Activated T-helper 2 cell treated with anti-CD3 and anti-CD28 coated beads, Interferon-gamma antibody, Interleukin-2, Interleukin-4, amounts not matched to agents 10 μg/mL and 5 μg/mL and 100 μg/mL, durations not matched to agents 14 hours and 24 hours and 36 hours (primary cell): Measurements from ENCODE around the gene C17orf50. TPM values are rescaled to one million over a fixed set of nuclear protein-coding genes. Genes with fewer than 3 reads are reported as not detected.

Experiments
- DNase-seq: peaks from one replicate; pipeline ENCODE4 v3.0.0; 2021; ENCODE audit warnings: low spot score
- H3K27ac Mint-ChIP-seq: one replicate; pipeline ENCODE4 v1.8.0; 2021; ENCODE audit warnings: mixed read lengths
- H3K27me3 Mint-ChIP-seq: one replicate; pipeline ENCODE4 v1.8.0; 2021; ENCODE audit warnings: low read depth, mixed read lengths
- H3K36me3 Mint-ChIP-seq: one replicate; pipeline ENCODE4 v1.8.0; 2021; ENCODE audit warnings: low read depth, mixed read lengths
- H3K4me1 Mint-ChIP-seq: one replicate; pipeline ENCODE4 v1.8.0; 2021; ENCODE audit warnings: low read depth, mixed read lengths
- H3K4me3 Mint-ChIP-seq: one replicate; pipeline ENCODE4 v1.8.0; 2021; ENCODE audit warnings: low read depth, mild to moderate bottlenecking, moderate library complexity, mixed read lengths
- H3K9me3 Mint-ChIP-seq: one replicate; pipeline ENCODE4 v1.8.0; 2021; ENCODE audit warnings: mixed read lengths
- intact Hi-C: fragments of 100-400 bp; cut with micrococcal nuclease; formaldehyde crosslinking; loops from one replicate; pipeline ENCODE4 v1.15.1; 2023
- total RNA-seq: library from RNA; stranded (reverse); gene quantifications from 2 replicates; pipeline ENCODE4 v1.2.3, GENCODE V29; 2022

C17orf50 gene
- total RNA-seq, 1 donor from 2014 or later, result not detected

GRCh38 chr17:35807371-35808144 lies 46.9 kb downstream of the C17orf50 start:
- H3K9me3 Mint-ChIP-seq, result no peaks in the 10 kb centered on the region
- no peak for DNase-seq
- peaks cover 27% of the 10 kb centered on the region for H3K4me1 Mint-ChIP-seq
- peak overlapping the region; percentile 97 for H3K27ac Mint-ChIP-seq
- no peaks in the 10 kb centered on the region for H3K27me3 Mint-ChIP-seq
- peak overlapping the region; percentile 91 for H3K4me3 Mint-ChIP-seq
- intact Hi-C loops, result loop anchor here (5.0 kb wide), 1 partner anchor 220 kb away; the partner anchor contains the start of gene AP2B1
- H3K36me3 Mint-ChIP-seq, result peaks cover 15% of the 10 kb centered on the region

- Mint-ChIP-seq H3K4me1 (peaks cover 30% of the 10 kb centered on the region), H3K9me3 (no peaks in the 10 kb centered on the region), H3K27me3 (no peaks in the 10 kb centered on the region), H3K36me3 (peaks cover 20% of the 10 kb centered on the region), H3K27ac (peak overlapping the region; percentile 97), H3K4me3 (peak overlapping the region; percentile 91)
- DNase-seq, result no peak
- intact Hi-C loops, result loop anchor here (5.0 kb wide), 1 partner anchor 221 kb away; the partner anchor contains the start of gene AP2B1
Measured at GRCh38 chr17:35808240-35808961, 47.7 kb downstream of the C17orf50 start.

- H3K4me3 Mint-ChIP-seq, result peak within 1 kb of the TSS; percentile 91
- H3K9me3 Mint-ChIP-seq, result no peaks in the 10 kb centered on the region
- intact Hi-C loops, result loop anchor here (1.0 to 5.0 kb wide), 2 partner anchors 45 to 222 kb away; partner anchors contain the start of gene AP2B1
- H3K27me3 Mint-ChIP-seq, result no peaks in the 10 kb centered on the region
- peaks cover 34% of the 10 kb centered on the region for H3K4me1 Mint-ChIP-seq
- peak; percentile 96 for DNase-seq
- peaks cover 27% of the 10 kb centered on the region for H3K36me3 Mint-ChIP-seq
- H3K27ac Mint-ChIP-seq, result peak within 1 kb of the TSS; percentile 97
Measured at GRCh38 chr17:35808962-35809854, 48.5 kb downstream of the C17orf50 start, which contains the start of gene TAF15. TSS of gene TAF15 (plus strand) at chr17:35809484. CDS start at chr17:35809570, 86 bp downstream.

- intact Hi-C loops, result loop anchor here (1.0 to 5.0 kb wide), 2 partner anchors 46 to 223 kb away; partner anchors contain the start of gene AP2B1
- DNase-seq, result no peak
- Mint-ChIP-seq H3K9me3 (no peaks in the 10 kb centered on the region), H3K4me1 (peaks cover 35% of the 10 kb centered on the region), H3K27ac (peak overlapping the region; percentile 97), H3K27me3 (no peaks in the 10 kb centered on the region), H3K36me3 (peaks cover 28% of the 10 kb centered on the region), H3K4me3 (peak overlapping the region; percentile 91)
Measured at GRCh38 chr17:35809855-35810461, 49.3 kb downstream of the C17orf50 start.

GRCh38 chr17:35811759-35812158 lies 51.1 kb downstream of the C17orf50 start:
- Mint-ChIP-seq H3K4me3 (peak overlapping the region; percentile 43), H3K4me1 (peaks cover 45% of the 10 kb centered on the region), H3K9me3 (no peaks in the 10 kb centered on the region), H3K27me3 (no peaks in the 10 kb centered on the region), H3K27ac (peak overlapping the region; percentile 5), H3K36me3 (peaks cover 39% of the 10 kb centered on the region)
- intact Hi-C loops, result no loop called here
- DNase-seq, result no peak

GRCh38 chr17:35812456-35812855 lies 51.8 kb downstream of the C17orf50 start:
- Mint-ChIP-seq H3K27ac (no peak overlapping the region), H3K4me1 (peaks cover 45% of the 10 kb centered on the region), H3K27me3 (no peaks in the 10 kb centered on the region), H3K9me3 (no peaks in the 10 kb centered on the region), H3K4me3 (no peak overlapping the region), H3K36me3 (peaks cover 44% of the 10 kb centered on the region)
- no peak for DNase-seq
- intact Hi-C loops, result no loop called here

Other genes starting within 250 kb of the C17orf50 start
- 37.8 and 41.9 TPM in 2 replicates for gene SLFN12L, start 223.2 kb upstream of the C17orf50 start, total RNA-seq
- not detected in 2 replicates for gene SLFN14, start 200.1 kb upstream of the C17orf50 start, total RNA-seq
- 4.5 and 4.8 TPM in 2 replicates for gene PEX12, start 182.3 kb upstream of the C17orf50 start, total RNA-seq
- gene AP2B1, start 173.6 kb upstream of the C17orf50 start, total RNA-seq, result 177 and 194 TPM in 2 replicates
- 0.94 and 1.2 TPM in 2 replicates for gene RASL10B, start 29.2 kb upstream of the C17orf50 start, total RNA-seq
- gene GAS2L2, start 7.6 kb upstream of the C17orf50 start, total RNA-seq, result not detected in 2 replicates
- not detected in 2 replicates for gene MMP28, start 34.8 kb downstream of the C17orf50 start, total RNA-seq
- gene TAF15, start 48.6 kb downstream of the C17orf50 start, total RNA-seq, result 315 and 321 TPM in 2 replicates
- gene HEATR9, start 108.0 kb downstream of the C17orf50 start, total RNA-seq, result 0.14 and 0.16 TPM in 2 replicates
- 28.1 and 28.9 TPM in 2 replicates for gene CCL5, start 119.5 kb downstream of the C17orf50 start, total RNA-seq
- 4.5 and 5.3 TPM in 2 replicates for gene RDM1, start 169.9 kb downstream of the C17orf50 start, total RNA-seq
- not detected in 2 replicates for gene LYZL6, start 182.8 kb downstream of the C17orf50 start, total RNA-seq
- gene CCL16, start 220.6 kb downstream of the C17orf50 start, total RNA-seq, result not detected in 2 replicates
- not detected in 2 replicates for gene CCL14, start 225.8 kb downstream of the C17orf50 start, total RNA-seq
- not detected in 2 replicates for gene CCL15, start 240.7 kb downstream of the C17orf50 start, total RNA-seq